H9 (cell line): ENCODE data around the gene TCTN3. TPM values are rescaled to one million over a fixed set of nuclear protein-coding genes. Genes with fewer than 3 reads are reported as not detected.

Source experiments
- DNase-seq: peaks from one replicate; pipeline ENCODE4 v3.0.0-alpha.2; 2017
- H2AFZ ChIP-seq: one replicate; pipeline ENCODE4 v1.6.1; 2013; ENCODE audit warnings: mild to moderate bottlenecking, low read length, control low read depth, moderate library complexity
- H2AK5ac ChIP-seq: 2 replicates; pipeline ENCODE4 v1.6.1; 2013; ENCODE audit warnings: low read length, control low read depth, mixed read lengths; ENCODE audit not compliant: insufficient read length
- H2BK120ac ChIP-seq: one replicate; pipeline ENCODE4 v1.6.1; 2013; ENCODE audit warnings: low read depth, mild to moderate bottlenecking, low read length, control low read depth, inconsistent platforms; ENCODE audit not compliant: poor library complexity, severe bottlenecking
- H2BK12ac ChIP-seq: 2 replicates; pipeline ENCODE4 v1.6.1; 2013; ENCODE audit warnings: low read length, control low read depth, mixed read lengths, low read depth; ENCODE audit not compliant: insufficient read length
- H2BK15ac ChIP-seq: 2 replicates; pipeline ENCODE4 v1.6.1; 2013; ENCODE audit warnings: low read depth, low read length, control low read depth
- H2BK20ac ChIP-seq: one replicate; pipeline ENCODE4 v1.6.1; 2013; ENCODE audit warnings: low read depth, mild to moderate bottlenecking, low read length, control low read depth, inconsistent platforms; ENCODE audit not compliant: poor library complexity, severe bottlenecking
- H2BK5ac ChIP-seq: 2 replicates; pipeline ENCODE4 v1.6.1; 2013; ENCODE audit warnings: low read length, control low read depth, mixed read lengths; ENCODE audit not compliant: insufficient read length
- H3K14ac ChIP-seq: 2 replicates; pipeline ENCODE4 v1.6.1; 2013; ENCODE audit warnings: low read length, control low read depth; ENCODE audit not compliant: insufficient read depth
- H3K18ac ChIP-seq: 2 replicates; pipeline ENCODE4 v1.6.1; 2013; ENCODE audit warnings: low read depth, mild to moderate bottlenecking, mixed read lengths, low read length, control low read depth; ENCODE audit not compliant: insufficient read length
- H3K23ac ChIP-seq: 2 replicates; pipeline ENCODE4 v1.6.1; 2013; ENCODE audit warnings: low read length, control low read depth, mixed read lengths, low read depth; ENCODE audit not compliant: insufficient read length
- H3K23me2 ChIP-seq: 2 replicates; pipeline ENCODE4 v1.6.1; 2013; ENCODE audit warnings: low read depth, mild to moderate bottlenecking, mixed read lengths, low read length, control low read depth; ENCODE audit not compliant: insufficient read length, poor library complexity, severe bottlenecking
- H3K27ac ChIP-seq: 2 replicates; pipeline ENCODE4 v1.5.1; 2013; ENCODE audit warnings: low read length, control low read depth, mixed read lengths, low read depth; ENCODE audit not compliant: insufficient read length
- H3K27me3 ChIP-seq: 2 replicates; pipeline ENCODE4 v1.6.1; 2013; ENCODE audit warnings: low read length, control low read depth, inconsistent platforms; ENCODE audit not compliant: insufficient read depth
- H3K4ac ChIP-seq: 2 replicates; pipeline ENCODE4 v1.6.1; 2013; ENCODE audit warnings: low read depth, mild to moderate bottlenecking, control low read depth, inconsistent platforms, low read length, moderate library complexity
- H3K4me1 ChIP-seq: 2 replicates; pipeline ENCODE4 v1.6.1; 2013; ENCODE audit warnings: low read length, control low read depth, inconsistent platforms; ENCODE audit not compliant: insufficient read depth
- H3K4me2 ChIP-seq: 2 replicates; pipeline ENCODE4 v1.6.1; 2013; ENCODE audit warnings: low read length, control low read depth, mixed read lengths; ENCODE audit not compliant: insufficient read length, insufficient read depth
- H3K56ac ChIP-seq: 2 replicates; pipeline ENCODE4 v1.6.1; 2013; ENCODE audit warnings: low read depth, mild to moderate bottlenecking, mixed read lengths, low read length, control low read depth; ENCODE audit not compliant: insufficient read length
- H3K79me1 ChIP-seq: 2 replicates; pipeline ENCODE4 v1.6.1; 2013; ENCODE audit warnings: low read depth, mild to moderate bottlenecking, moderate library complexity, low read length, control low read depth, inconsistent platforms; ENCODE audit not compliant: insufficient read depth, poor library complexity, severe bottlenecking
- H3K79me2 ChIP-seq: 2 replicates; pipeline ENCODE4 v1.6.1; 2013; ENCODE audit warnings: low read length, control low read depth, inconsistent platforms; ENCODE audit not compliant: insufficient read depth
- H3K9ac ChIP-seq: 2 replicates; pipeline ENCODE4 v1.6.1; 2013; ENCODE audit warnings: low read length, control low read depth, mixed read lengths; ENCODE audit not compliant: insufficient read length; ENCODE audit errors: extremely low read depth
- H3K9me3 ChIP-seq: one replicate; pipeline ENCODE4 v1.6.1; 2013; ENCODE audit warnings: low read depth, low read length, inconsistent platforms; ENCODE audit not compliant: control insufficient read depth
- H3T11ph ChIP-seq: one replicate; pipeline ENCODE4 v1.6.1; 2013; ENCODE audit warnings: mild to moderate bottlenecking, low read length, control low read depth, inconsistent platforms
- H4K20me1 ChIP-seq: one replicate; pipeline ENCODE4 v1.6.1; 2013; ENCODE audit not compliant: control insufficient read depth, insufficient read length, insufficient read depth
- H4K5ac ChIP-seq: 2 replicates; pipeline ENCODE4 v1.6.1; 2013; ENCODE audit warnings: low read depth, mild to moderate bottlenecking, mixed read lengths, low read length, control low read depth; ENCODE audit not compliant: insufficient read length
- H4K8ac ChIP-seq: replicated peaks from 2 replicates; pipeline ENCODE4 v1.6.1; 2013; ENCODE audit warnings: low read length, control low read depth, mixed read lengths, low read depth; ENCODE audit not compliant: insufficient read length
- H4K91ac ChIP-seq: 2 replicates; pipeline ENCODE4 v1.6.1; 2013; ENCODE audit warnings: low read depth, mild to moderate bottlenecking, moderate library complexity, mixed read lengths, low read length, control low read depth; ENCODE audit not compliant: insufficient read length
- H3K27ac Mint-ChIP-seq, 3 experiments: 2 replicates in 2 of 3; 3 replicates in 1 of 3; pipeline ENCODE4 v1.8.0; 2020 to 2021; ENCODE audit warnings: mixed read lengths in 3 of 3, mild to moderate bottlenecking in 1 of 3, moderate library complexity in 1 of 3
- H3K27me3 Mint-ChIP-seq: 2 replicates; pipeline ENCODE4 v1.8.0; 2021; ENCODE audit warnings: low read depth, mild to moderate bottlenecking, moderate library complexity, mixed read lengths
- H3K36me3 Mint-ChIP-seq, 3 experiments: 2 replicates in 2 of 3; 3 replicates in 1 of 3; pipeline ENCODE4 v1.8.0; 2020 to 2021; ENCODE audit warnings: low read depth in 3 of 3, mixed read lengths in 3 of 3; ENCODE audit not compliant: insufficient read depth in 1 of 3
- H3K4me1 Mint-ChIP-seq, 2 experiments: 2 replicates each; pipeline ENCODE4 v1.8.0; 2020; ENCODE audit warnings: mixed read lengths in 2 of 2
- H3K4me3 Mint-ChIP-seq, 2 experiments: 2 replicates in 1 of 2; 3 replicates in 1 of 2; pipeline ENCODE4 v1.8.0; 2020 to 2021; ENCODE audit warnings: mild to moderate bottlenecking in 2 of 2, mixed read lengths in 2 of 2, moderate library complexity in 1 of 2
- H3K9me3 Mint-ChIP-seq, 2 experiments: 2 replicates in 1 of 2; 3 replicates in 1 of 2; pipeline ENCODE4 v1.8.0; 2020; ENCODE audit warnings: mild to moderate bottlenecking in 2 of 2, mixed read lengths in 2 of 2, moderate library complexity in 1 of 2
- WGBS: extraction: QIAGEN DNeasy Blood & Tissue Kit; methylation state at CpG from one replicate; pipeline ENCODE4 v1.1.7; 2013; ENCODE audit warnings: missing lambda C conversion rate, low lambda C conversion rate, mixed read lengths; ENCODE audit not compliant: insufficient read length; ENCODE audit errors: extremely low coverage; 5-methylcytosine and 5-hydroxymethylcytosine counted together
- total RNA-seq: library from RNA; stranded (reverse); gene quantifications from 2 replicates; pipeline ENCODE4 v1.2.1, GENCODE V29; 2021
- TF ChIP-seq, protein P1 (sequence below): fragments of 200-600 bp; sonication (generic); conservative IDR thresholded peaks from 3 replicates; pipeline ENCODE4 v1.8.0; 2021; ENCODE audit warnings: antibody characterized with exemption, mild to moderate bottlenecking

Gene TCTN3
- total RNA-seq, 1 experiment from 2014 or later, result 37.3 TPM

DNA sequence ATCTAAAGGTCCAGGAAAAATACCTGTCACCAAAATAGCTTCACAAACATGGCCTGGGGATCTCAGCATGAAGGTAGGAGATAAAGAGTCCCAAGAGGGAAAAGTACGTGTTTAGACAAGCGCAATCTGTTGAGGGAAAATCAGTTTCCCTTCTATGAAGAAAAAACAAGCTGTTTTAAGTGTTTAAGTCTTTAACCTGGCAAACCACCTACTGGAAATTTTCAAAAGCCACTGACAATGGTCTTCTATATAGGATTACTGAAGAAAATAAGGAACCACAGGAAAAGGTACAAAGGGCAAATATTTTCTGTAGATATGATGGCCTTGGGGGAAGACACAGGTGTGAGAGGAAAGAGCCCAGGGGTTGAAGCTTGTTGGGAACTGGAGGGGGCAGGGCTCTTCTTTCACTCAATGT is 58.4 kb downstream of the TCTN3 start:
- Histone ChIP-seq H2BK20ac (no peak overlapping the region), H3K18ac (no peak overlapping the region), H2BK12ac (no peak overlapping the region), H3K4me1 (no peaks in the 10 kb centered on the region), H3K27me3 (no peaks in the 10 kb centered on the region), H2AK5ac (no peak overlapping the region), H3K23me2 (no peaks in the 10 kb centered on the region), H3K23ac (no peak overlapping the region), H4K20me1 (peaks cover 2% of the 10 kb centered on the region), H3K56ac (no peak overlapping the region), H3K14ac (no peak overlapping the region), H4K8ac (no peak overlapping the region), H2BK15ac (no peak overlapping the region), H4K91ac (no peak overlapping the region), H3K4ac (no peak overlapping the region), H3K27ac (no peak overlapping the region), H3K79me2 (no peaks in the 10 kb centered on the region), H2AFZ (no peak overlapping the region), H3K9ac (no peak overlapping the region), H2BK5ac (no peak overlapping the region), H3K79me1 (no peaks in the 10 kb centered on the region), H2BK120ac (no peak overlapping the region), H3K4me2 (no peak overlapping the region), H3K9me3 (no peaks in the 10 kb centered on the region), H3T11ph (no peak overlapping the region), H4K5ac (no peak overlapping the region)
- H3K36me3 Mint-ChIP-seq, result peaks cover 29 to 91% (median 55%) of the 10 kb centered on the region in 3 experiments; a peak in 6 of 7 replicates
- DNase-seq, result no peak
- H3K4me3 Mint-ChIP-seq, result no peak overlapping the region
- TF ChIP-seq, protein P1, sequence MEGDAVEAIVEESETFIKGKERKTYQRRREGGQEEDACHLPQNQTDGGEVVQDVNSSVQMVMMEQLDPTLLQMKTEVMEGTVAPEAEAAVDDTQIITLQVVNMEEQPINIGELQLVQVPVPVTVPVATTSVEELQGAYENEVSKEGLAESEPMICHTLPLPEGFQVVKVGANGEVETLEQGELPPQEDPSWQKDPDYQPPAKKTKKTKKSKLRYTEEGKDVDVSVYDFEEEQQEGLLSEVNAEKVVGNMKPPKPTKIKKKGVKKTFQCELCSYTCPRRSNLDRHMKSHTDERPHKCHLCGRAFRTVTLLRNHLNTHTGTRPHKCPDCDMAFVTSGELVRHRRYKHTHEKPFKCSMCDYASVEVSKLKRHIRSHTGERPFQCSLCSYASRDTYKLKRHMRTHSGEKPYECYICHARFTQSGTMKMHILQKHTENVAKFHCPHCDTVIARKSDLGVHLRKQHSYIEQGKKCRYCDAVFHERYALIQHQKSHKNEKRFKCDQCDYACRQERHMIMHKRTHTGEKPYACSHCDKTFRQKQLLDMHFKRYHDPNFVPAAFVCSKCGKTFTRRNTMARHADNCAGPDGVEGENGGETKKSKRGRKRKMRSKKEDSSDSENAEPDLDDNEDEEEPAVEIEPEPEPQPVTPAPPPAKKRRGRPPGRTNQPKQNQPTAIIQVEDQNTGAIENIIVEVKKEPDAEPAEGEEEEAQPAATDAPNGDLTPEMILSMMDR, result no peak
- peaks cover 0 to 8% of the 10 kb centered on the region in 2 experiments; a peak in 1 of 4 replicates for H3K4me1 Mint-ChIP-seq
- H3K27me3 Mint-ChIP-seq, result no peaks in the 10 kb centered on the region
- no peaks in the 10 kb centered on the region for H3K9me3 Mint-ChIP-seq
- WGBS, result no CpG with 5 or more reads among the region's 2 CpGs
- no peak overlapping the region; a peak in 1 of 7 replicates for H3K27ac Mint-ChIP-seq
